NCI-H2227 (cell line): ENCODE measurements around the gene FKBP9.
"Not testable (repeated sequence)": the region's sequence is repeated elsewhere in the genome, so short reads cannot be mapped to it uniquely, and the experiment has no call there.

ENCODE experiments used
- DNase-seq: peaks from one replicate; lab custom pipeline; 2025; ENCODE audit not compliant: unreplicated experiment; lab: John Stamatoyannopoulos, UW

The FKBP9 gene

GRCh38 chr7:32957326-32958045 lies at the start of gene FKBP9:
FKBP9 (plus strand) TSS chr7:32957440; CDS start chr7:32957574, 134 bp downstream.
- DNase-seq, result peak; percentile 87

- DNase-seq, result no peak
These were observed 47.0 kb upstream of the FKBP9 start for GRCh38 chr7:32910195-32910594.

- no peak for DNase-seq
These were observed 43.1 kb upstream of the FKBP9 start for GRCh38 chr7:32914184-32914583.

- DNase-seq, result no peak
These were observed 42.2 kb upstream of the FKBP9 start for GRCh38 chr7:32915041-32915536.

GRCh38 chr7:32916006-32916405 lies 41.2 kb upstream of the FKBP9 start:
- no peak for DNase-seq

- DNase-seq, result not testable (repeated sequence)
These were observed 40.2 kb upstream of the FKBP9 start for GRCh38 chr7:32916994-32917393.

GRCh38 chr7:32921896-32922295 lies 35.3 kb upstream of the FKBP9 start:
- no peak for DNase-seq

GRCh38 chr7:32928785-32929298 lies 28.4 kb upstream of the FKBP9 start:
- DNase-seq, result no peak

- no peak for DNase-seq
These were observed 27.7 kb upstream of the FKBP9 start for GRCh38 chr7:32929430-32930143.

- no peak for DNase-seq
These were observed 26.9 kb upstream of the FKBP9 start for GRCh38 chr7:32930378-32930777.

GRCh38 chr7:32935558-32935957 lies 21.7 kb upstream of the FKBP9 start:
- no peak for DNase-seq

GRCh38 chr7:32936689-32937088 lies 20.6 kb upstream of the FKBP9 start:
- DNase-seq, result no peak

- peak; percentile 52 for DNase-seq
These were observed 19.7 kb upstream of the FKBP9 start for GRCh38 chr7:32937344-32938174.

GRCh38 chr7:32941181-32941580 lies 16.1 kb upstream of the FKBP9 start:
- DNase-seq, result no peak

- no peak for DNase-seq
These were observed 15.4 kb upstream of the FKBP9 start for GRCh38 chr7:32941681-32942414.

- DNase-seq, result peak; percentile 85
These were observed 14.6 kb upstream of the FKBP9 start for GRCh38 chr7:32942415-32943251.

GRCh38 chr7:32943252-32944030 lies 13.8 kb upstream of the FKBP9 start:
- no peak for DNase-seq

- DNase-seq, result no peak
These were observed 9.7 kb upstream of the FKBP9 start for GRCh38 chr7:32947420-32947983.

GRCh38 chr7:32948202-32948601 lies 9.0 kb upstream of the FKBP9 start:
- no peak for DNase-seq
